ENCODE data around the gene DCAF4. TPM values are rescaled to one million over a fixed set of nuclear protein-coding genes. Genes with fewer than 3 reads are reported as not detected.

Gene DCAF4
- total and polyA plus RNA-seq, 3 experiments from 2014 or later: 7.3 to 26.8 (median 22.5) TPM

DNA sequence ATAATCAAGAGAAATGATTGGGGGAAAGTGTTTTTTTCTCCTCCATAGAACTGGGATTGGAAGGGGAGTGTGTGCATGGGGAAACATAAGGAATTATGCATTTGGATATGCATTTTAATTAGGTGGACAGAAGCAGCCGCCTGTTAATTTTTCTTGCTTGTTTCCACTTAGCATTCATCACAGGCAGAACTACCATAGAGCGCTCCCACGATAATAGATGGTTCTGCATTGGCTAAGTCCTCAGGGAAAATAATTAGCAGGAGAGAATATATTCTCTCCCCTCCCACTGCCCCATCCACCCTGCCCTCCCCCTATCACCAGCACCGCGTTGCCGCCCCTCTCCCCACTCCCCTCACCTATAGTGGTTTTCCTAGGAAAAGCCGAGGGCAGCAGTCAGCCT, 43.8 kb upstream of the DCAF4 start:
- Histone ChIP-seq H3K27me3 (ENCODE audit: insufficient read depth, low read length, poor library complexity, severe bottlenecking) (no peaks in the 10 kb centered on the region), H3K4me1 (ENCODE audit: insufficient read depth, low read length) (no peaks in the 10 kb centered on the region), H3K9me3 (ENCODE audit: low read length) (no peaks in the 10 kb centered on the region), H3K4me3 (ENCODE audit: low read length) (no peak overlapping the region), H3K27ac (ENCODE audit: low read depth, low read length) (no peak overlapping the region), H3K36me3 (ENCODE audit: insufficient read depth, low read length) (no peaks in the 10 kb centered on the region)
- ChIA-PET POLR2A (no interaction called here), CTCF (no interaction called here)
- Mint-ChIP-seq H3K27me3 (peaks cover 8 to 21% of the 10 kb centered on the region in 2 donors), H3K36me3 (no peaks in the 10 kb centered on the region), H3K27ac (no peak overlapping the region), H3K9me3 (peaks cover 0 to 2% (median 0%) of the 10 kb centered on the region in 5 donors), H3K4me1 (peaks cover 0 to 3% (median 0%) of the 10 kb centered on the region in 3 donors), H3K4me3 (no peak overlapping the region)
- no peak for DNase-seq

DNA sequence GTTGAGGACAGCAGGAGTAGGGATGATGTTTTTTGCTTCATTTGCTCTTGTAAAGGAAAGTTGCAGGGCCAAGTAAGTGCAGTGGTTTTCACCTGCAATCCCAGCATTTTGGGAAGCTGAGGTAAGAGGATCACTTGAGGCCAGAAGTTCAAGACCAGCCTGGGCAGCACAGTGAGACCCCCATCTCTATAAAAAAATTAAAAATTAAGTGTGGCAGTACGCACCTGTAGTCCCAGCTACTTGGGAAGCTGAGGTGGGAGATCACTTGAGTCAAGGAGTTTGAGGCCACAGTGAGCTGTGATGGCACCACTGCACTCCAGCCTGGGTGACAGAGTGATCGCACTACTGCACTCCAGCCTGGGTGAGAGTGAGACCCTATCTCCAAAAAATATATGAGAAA, 43.2 kb upstream of the DCAF4 start:
- Histone ChIP-seq H3K9me3 (ENCODE audit: low read length) (no peaks in the 10 kb centered on the region), H3K36me3 (ENCODE audit: insufficient read depth, low read length) (no peaks in the 10 kb centered on the region), H3K27ac (ENCODE audit: low read depth, low read length) (no peak overlapping the region), H3K4me3 (ENCODE audit: low read length) (no peak overlapping the region), H3K27me3 (ENCODE audit: insufficient read depth, low read length, poor library complexity, severe bottlenecking) (no peaks in the 10 kb centered on the region), H3K4me1 (ENCODE audit: insufficient read depth, low read length) (no peaks in the 10 kb centered on the region)
- no peaks in the 10 kb centered on the region for H3K36me3 Mint-ChIP-seq
- H3K4me1 Mint-ChIP-seq: peaks cover 0 to 3% (median 0%) of the 10 kb centered on the region in 3 donors
- ChIA-PET CTCF (no interaction called here), POLR2A (no interaction called here)
- H3K27ac Mint-ChIP-seq: no peak overlapping the region
- H3K4me3 Mint-ChIP-seq: no peak overlapping the region
- no peak for DNase-seq
- H3K27me3 Mint-ChIP-seq: peaks cover 8 to 21% of the 10 kb centered on the region in 2 donors
- H3K9me3 Mint-ChIP-seq: peaks cover 0 to 2% (median 0%) of the 10 kb centered on the region in 5 donors

DNA sequence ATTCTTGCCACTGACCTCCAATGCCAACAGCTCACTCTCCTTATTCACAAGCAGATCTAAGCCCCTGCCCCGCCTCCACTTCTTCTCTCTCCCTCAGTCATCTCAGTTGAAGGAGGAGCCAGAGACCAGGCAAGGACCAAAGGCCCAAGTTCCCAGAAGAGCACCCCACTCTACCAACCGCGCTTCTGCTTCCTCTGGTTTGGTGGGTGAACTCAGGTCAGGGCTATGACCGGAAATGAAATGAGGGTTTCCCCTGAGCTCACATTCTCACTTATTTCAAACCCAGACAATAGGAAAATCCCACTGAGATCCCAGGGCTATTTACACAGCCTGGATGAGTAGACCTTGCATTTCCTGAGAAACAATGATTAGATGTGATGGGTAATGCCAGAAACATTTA, 42.3 kb upstream of the DCAF4 start:
- H3K27ac Mint-ChIP-seq: no peak overlapping the region

DNA sequence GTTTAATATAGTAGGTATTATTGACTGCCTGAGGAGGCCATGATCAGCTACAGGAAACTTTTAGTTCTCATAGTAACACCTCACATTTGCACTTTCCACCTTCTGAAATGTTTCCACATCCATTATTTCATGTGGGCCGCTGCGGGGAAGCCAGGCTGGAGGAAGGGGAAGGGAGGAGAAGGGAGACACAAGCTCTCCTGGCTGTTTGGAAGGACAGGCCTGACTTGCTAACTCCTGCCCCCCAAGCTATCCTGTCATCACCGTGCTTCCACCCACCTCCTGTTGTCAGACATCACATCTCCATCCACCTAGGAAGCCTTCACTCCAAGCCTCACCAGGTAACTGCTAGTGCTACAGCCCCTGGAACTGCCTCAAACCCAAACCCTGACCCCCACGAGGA, 41.9 kb upstream of the DCAF4 start:
- Histone ChIP-seq H3K36me3 (ENCODE audit: insufficient read depth, low read length) (no peaks in the 10 kb centered on the region), H3K27ac (ENCODE audit: low read depth, low read length) (no peak overlapping the region), H3K9me3 (ENCODE audit: low read length) (no peaks in the 10 kb centered on the region), H3K4me3 (ENCODE audit: low read length) (no peak overlapping the region), H3K4me1 (ENCODE audit: insufficient read depth, low read length) (no peaks in the 10 kb centered on the region), H3K27me3 (ENCODE audit: insufficient read depth, low read length, poor library complexity, severe bottlenecking) (no peaks in the 10 kb centered on the region)
- Mint-ChIP-seq H3K36me3 (no peaks in the 10 kb centered on the region), H3K4me3 (no peak overlapping the region), H3K4me1 (peaks cover 0 to 3% (median 0%) of the 10 kb centered on the region in 3 donors), H3K9me3 (peaks cover 0 to 2% (median 0%) of the 10 kb centered on the region in 5 donors), H3K27me3 (peaks cover 8 to 19% of the 10 kb centered on the region in 2 donors), H3K27ac (no peak overlapping the region)
- no peak for DNase-seq
- CTCF ChIA-PET: interaction anchor here (1.0 kb wide), 1 partner anchor 10 kb away, joined by 4 read pairs; the partner anchor contains the start of gene DPF3
- POLR2A ChIA-PET: no interaction called here

More for the DNA sequence above, 42.3 kb upstream of the DCAF4 start:
- H3K9me3 ChIP-seq (ENCODE audit: low read length): no peaks in the 10 kb centered on the region
- ChIA-PET CTCF (interaction anchor here (1.0 kb wide), 1 partner anchor 10 kb away, joined by 4 read pairs; the partner anchor contains the start of gene DPF3), POLR2A (no interaction called here)
- no peaks in the 10 kb centered on the region for H3K4me1 ChIP-seq (ENCODE audit: insufficient read depth, low read length)
- Mint-ChIP-seq H3K36me3 (no peaks in the 10 kb centered on the region), H3K4me1 (peaks cover 0 to 3% (median 0%) of the 10 kb centered on the region in 3 donors), H3K27me3 (peaks cover 8 to 18% of the 10 kb centered on the region in 2 donors), H3K9me3 (peaks cover 0 to 2% (median 0%) of the 10 kb centered on the region in 5 donors), H3K4me3 (no peak overlapping the region)
- no peaks in the 10 kb centered on the region for H3K36me3 ChIP-seq (ENCODE audit: insufficient read depth, low read length)
- no peak for DNase-seq
- no peaks in the 10 kb centered on the region for H3K27me3 ChIP-seq (ENCODE audit: insufficient read depth, low read length, poor library complexity, severe bottlenecking)
- H3K4me3 ChIP-seq (ENCODE audit: low read length): no peak overlapping the region
- no peak overlapping the region for H3K27ac ChIP-seq (ENCODE audit: low read depth, low read length)

DNA sequence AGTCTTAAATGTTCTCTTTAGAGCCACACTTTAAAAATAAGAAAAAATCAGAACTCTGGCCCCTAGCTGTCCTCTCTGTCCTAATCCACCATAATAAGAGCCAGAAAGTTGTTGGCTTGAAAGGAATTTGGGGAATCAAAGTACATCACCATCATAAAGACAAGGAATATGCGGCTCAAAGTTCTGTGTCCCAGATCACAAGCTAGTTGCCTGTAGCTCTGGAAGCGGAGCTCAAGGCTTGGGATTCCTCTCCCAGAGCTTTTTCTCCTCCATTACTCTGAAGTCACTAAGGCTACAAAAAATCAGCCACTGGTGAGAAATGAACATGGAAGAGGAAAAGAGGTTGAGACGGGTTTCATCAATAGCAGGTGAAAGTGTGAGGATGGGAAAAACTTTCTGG, 38.8 kb upstream of the DCAF4 start:
- Histone ChIP-seq H3K27me3 (ENCODE audit: insufficient read depth, low read length, poor library complexity, severe bottlenecking) (peaks cover 14% of the 10 kb centered on the region), H3K4me1 (ENCODE audit: insufficient read depth, low read length) (peaks cover 10% of the 10 kb centered on the region), H3K36me3 (ENCODE audit: insufficient read depth, low read length) (no peaks in the 10 kb centered on the region), H3K27ac (ENCODE audit: low read depth, low read length) (no peak overlapping the region), H3K9me3 (ENCODE audit: low read length) (no peaks in the 10 kb centered on the region), H3K4me3 (ENCODE audit: low read length) (no peak overlapping the region)
- Mint-ChIP-seq H3K27me3 (peaks cover 18 to 30% of the 10 kb centered on the region in 2 donors), H3K4me3 (no peak overlapping the region), H3K9me3 (peaks cover 0 to 2% (median 0%) of the 10 kb centered on the region in 5 donors), H3K36me3 (no peaks in the 10 kb centered on the region), H3K27ac (peak overlapping the region in 1 of 8 donors; percentile 43), H3K4me1 (peaks cover 8 to 14% (median 11%) of the 10 kb centered on the region in 3 donors)
- DNase-seq: no peak
- ChIA-PET CTCF (interaction anchor here (1.4 kb wide), 1 partner anchor 370 kb away, joined by 3 read pairs; no protein-coding TSS in a partner anchor), POLR2A (interaction anchor here (0.7 kb wide), 1 partner anchor 384 kb away, joined by 3 read pairs; no protein-coding TSS in a partner anchor)

DNA sequence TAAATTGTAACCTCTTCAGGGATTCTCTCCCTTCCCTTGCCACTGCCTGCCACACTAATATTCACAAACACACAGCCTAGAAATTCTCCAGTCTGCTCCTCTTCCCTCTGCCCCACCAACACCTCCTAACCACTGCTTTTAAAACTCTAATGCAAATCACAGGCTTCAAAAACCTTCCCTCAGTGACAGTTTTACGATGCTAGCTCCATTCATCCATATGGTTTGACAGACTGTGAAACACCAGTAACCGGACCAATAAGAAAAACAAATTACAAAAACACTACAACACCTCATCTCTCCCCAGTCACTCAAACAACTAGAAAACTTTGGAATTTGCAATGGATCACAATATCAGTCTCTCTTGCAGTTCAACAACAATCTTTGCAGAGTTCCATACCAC, 38.1 kb upstream of the DCAF4 start:
- peaks cover 0 to 2% (median 0%) of the 10 kb centered on the region in 3 donors for H3K36me3 Mint-ChIP-seq
- H3K4me3 Mint-ChIP-seq: no peak overlapping the region
- no peak for DNase-seq
- H3K27me3 Mint-ChIP-seq: peaks cover 18 to 28% of the 10 kb centered on the region in 2 donors
- Histone ChIP-seq H3K9me3 (ENCODE audit: low read length) (no peaks in the 10 kb centered on the region), H3K36me3 (ENCODE audit: insufficient read depth, low read length) (no peaks in the 10 kb centered on the region), H3K4me1 (ENCODE audit: insufficient read depth, low read length) (peaks cover 14% of the 10 kb centered on the region), H3K4me3 (ENCODE audit: low read length) (no peak overlapping the region), H3K27me3 (ENCODE audit: insufficient read depth, low read length, poor library complexity, severe bottlenecking) (peaks cover 21% of the 10 kb centered on the region), H3K27ac (ENCODE audit: low read depth, low read length) (no peak overlapping the region)
- H3K27ac Mint-ChIP-seq: peak overlapping the region in 2 of 8 donors; percentile 11 to 42
- peaks cover 0 to 2% (median 0%) of the 10 kb centered on the region in 5 donors for H3K9me3 Mint-ChIP-seq
- ChIA-PET POLR2A (interaction anchor here (0.7 kb wide), 1 partner anchor 385 kb away, joined by 3 read pairs; no protein-coding TSS in a partner anchor), CTCF (interaction anchor here (1.4 kb wide), 1 partner anchor 371 kb away, joined by 3 read pairs; no protein-coding TSS in a partner anchor)
- H3K4me1 Mint-ChIP-seq: peaks cover 13 to 17% (median 16%) of the 10 kb centered on the region in 3 donors

DNA sequence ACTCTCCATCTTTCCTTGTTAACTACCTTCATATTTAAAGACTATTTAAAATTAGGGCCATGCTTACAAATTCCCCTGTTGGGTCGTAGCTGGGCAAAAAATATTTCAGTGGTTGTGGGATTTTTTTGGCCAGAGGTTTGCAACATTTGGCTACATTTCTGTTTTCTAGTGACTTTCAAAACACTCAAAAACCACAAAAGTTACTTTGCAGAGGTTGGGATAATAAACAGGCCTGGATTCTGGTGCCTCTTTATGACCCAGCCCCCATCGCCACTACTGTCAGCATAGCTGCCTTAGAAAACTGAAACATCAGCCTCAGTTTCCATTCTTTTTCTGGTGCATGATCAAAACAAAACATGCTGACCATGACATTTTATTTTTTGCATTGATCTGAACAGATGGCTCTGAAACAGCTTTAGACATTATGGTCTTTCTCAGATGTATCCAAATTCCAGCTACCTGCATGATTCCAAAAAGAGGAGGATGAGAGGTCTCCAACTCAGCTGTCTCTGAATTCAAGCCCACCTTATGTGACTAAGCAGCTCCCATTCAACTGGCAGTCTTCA, 37.5 kb upstream of the DCAF4 start:
- Histone ChIP-seq H3K27me3 (ENCODE audit: insufficient read depth, low read length, poor library complexity, severe bottlenecking) (peaks cover 21% of the 10 kb centered on the region), H3K4me3 (ENCODE audit: low read length) (no peak overlapping the region), H3K36me3 (ENCODE audit: insufficient read depth, low read length) (no peaks in the 10 kb centered on the region), H3K4me1 (ENCODE audit: insufficient read depth, low read length) (peaks cover 14% of the 10 kb centered on the region), H3K9me3 (ENCODE audit: low read length) (no peaks in the 10 kb centered on the region), H3K27ac (ENCODE audit: low read depth, low read length) (no peak overlapping the region)
- CTCF ChIA-PET: interaction anchor here (1.4 kb wide), 1 partner anchor 371 kb away, joined by 3 read pairs; no protein-coding TSS in a partner anchor
- DNase-seq: no peak
- H3K27ac Mint-ChIP-seq: no peak overlapping the region
- H3K4me1 Mint-ChIP-seq: peaks cover 14 to 19% (median 16%) of the 10 kb centered on the region in 3 donors
- POLR2A ChIA-PET: interaction anchor here (0.7 kb wide), 1 partner anchor 385 kb away, joined by 3 read pairs; no protein-coding TSS in a partner anchor
- peaks cover 0 to 4% (median 0%) of the 10 kb centered on the region in 3 donors for H3K36me3 Mint-ChIP-seq
- peaks cover 19 to 29% of the 10 kb centered on the region in 2 donors for H3K27me3 Mint-ChIP-seq
- H3K4me3 Mint-ChIP-seq: peak overlapping the region in 1 of 7 donors; percentile 12
- H3K9me3 Mint-ChIP-seq: peaks cover 0 to 2% (median 0%) of the 10 kb centered on the region in 5 donors

DNA sequence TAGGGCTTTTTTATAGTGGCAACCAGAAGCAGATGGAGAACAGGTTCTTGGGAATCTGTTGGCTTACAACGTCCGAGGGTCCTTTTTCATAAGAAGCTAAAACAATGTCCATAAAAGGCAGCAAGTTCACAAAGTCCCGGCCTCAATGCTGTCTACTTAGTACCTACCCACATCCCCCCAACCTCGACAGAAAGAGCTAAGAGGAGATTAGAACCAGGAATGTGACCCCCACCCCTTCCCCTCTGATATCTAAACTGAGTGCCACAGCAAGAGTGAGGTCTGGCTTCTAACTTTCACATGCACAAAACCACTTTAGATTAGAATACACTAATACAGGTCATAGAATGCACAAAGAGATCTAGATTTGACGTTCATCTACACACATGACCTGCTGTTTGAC, 36.9 kb upstream of the DCAF4 start:
- Mint-ChIP-seq H3K4me1 (peaks cover 20 to 23% (median 21%) of the 10 kb centered on the region in 3 donors), H3K27ac (peak overlapping the region in 1 of 8 donors; percentile 41), H3K36me3 (peaks cover 0 to 7% (median 0%) of the 10 kb centered on the region in 3 donors), H3K4me3 (peak overlapping the region in 2 of 7 donors; percentile 2 to 12), H3K9me3 (peaks cover 0 to 2% (median 0%) of the 10 kb centered on the region in 5 donors), H3K27me3 (peaks cover 19 to 35% of the 10 kb centered on the region in 2 donors)
- Histone ChIP-seq H3K4me3 (ENCODE audit: low read length) (no peak overlapping the region), H3K4me1 (ENCODE audit: insufficient read depth, low read length) (peaks cover 17% of the 10 kb centered on the region), H3K36me3 (ENCODE audit: insufficient read depth, low read length) (no peaks in the 10 kb centered on the region), H3K27ac (ENCODE audit: low read depth, low read length) (no peak overlapping the region), H3K9me3 (ENCODE audit: low read length) (no peaks in the 10 kb centered on the region), H3K27me3 (ENCODE audit: insufficient read depth, low read length, poor library complexity, severe bottlenecking) (peaks cover 24% of the 10 kb centered on the region)
- ChIA-PET POLR2A (interaction anchor here (0.5 kb wide), 1 partner anchor 30 kb away, joined by 3 read pairs; no protein-coding TSS in a partner anchor), CTCF (no interaction called here)
- DNase-seq: no peak
